SU-DHL-6 (cell line): Measurements from ENCODE around the gene ATP1B3.

Source experiments
- CTCF ChIP-seq: fragments of 200-600 bp; sonication (generic); IDR thresholded peaks from one replicate; pipeline ENCODE4 v1.5.1; 2017; ENCODE audit warnings: antibody characterized with exemption, mild to moderate bottlenecking, low read length, moderate library complexity; ENCODE audit not compliant: insufficient read depth, poor library complexity, severe bottlenecking
- EZH2phosphoT487 ChIP-seq: fragments of 200-600 bp; sonication (generic), shearing (Covaris generic); conservative IDR thresholded peaks from 2 replicates; pipeline ENCODE4 v1.6.1; 2018; ENCODE audit warnings: mild to moderate bottlenecking, antibody characterized with exemption, low read length, moderate library complexity, mixed read lengths

- TF ChIP-seq CTCF = no peak
- TF ChIP-seq EZH2phosphoT487 = no peak
Measured at GRCh38 chr3:141901914-141902313, 25.5 kb downstream of the ATP1B3 start.
